Measurements from ENCODE around the gene SKAP2. TPM values are rescaled to one million over a fixed set of nuclear protein-coding genes. Genes with fewer than 3 reads are reported as not detected.

SKAP2 gene
- total RNA-seq, 1 experiment from 2014 or later = 9.6 TPM

GRCh38 chr7:26854876-26855855 lies 9.2 kb downstream of the SKAP2 start:
- Histone ChIP-seq H3K36me3 (ENCODE audit: low read depth, low read length) (no peaks in the 10 kb centered on the region), H3K27ac (ENCODE audit: low read length) (no peak overlapping the region), H2AFZ (ENCODE audit: low read length) (no peak overlapping the region), H3K9me3 (ENCODE audit: low read length) (no peaks in the 10 kb centered on the region), H3K4me2 (ENCODE audit: low read length) (no peak overlapping the region), H3F3A (ENCODE audit: low read length, unreplicated experiment) (no peaks in the 10 kb centered on the region), H3K9ac (ENCODE audit: low read length) (no peak overlapping the region), H3K4me1 (ENCODE audit: insufficient read depth, low read length) (peaks cover 5% of the 10 kb centered on the region; the same call in 1 of the 2 replicates), H4K20me1 (ENCODE audit: low read length) (no peaks in the 10 kb centered on the region), H3K4me3 (ENCODE audit: low read length) (no peak overlapping the region), H3K27me3 (ENCODE audit: low read length) (no peaks in the 10 kb centered on the region), H3K79me2 (ENCODE audit: low read length) (peaks cover 30% of the 10 kb centered on the region), H3K9me2 (replicated peaks; ENCODE audit: low read length) (no peaks in the 10 kb centered on the region)
- POLR2A ChIA-PET (ENCODE audit: unreplicated experiment) = interaction anchor here (0.7 kb wide), 1 partner anchor 307 kb away, joined by 8 read pairs; no protein-coding TSS in a partner anchor
- TF ChIP-seq EZH2phosphoT487 (IDR thresholded peaks at IDR 0.05; ENCODE audit: borderline replicate concordance, low read length) (no peak), EZH2 (IDR thresholded peaks at IDR 0.05; ENCODE audit: low read length, unreplicated experiment) (no peak), CTCF (conservative IDR thresholded peaks at IDR 0.05; ENCODE audit: low read depth, low read length) (no peak)
- no peak for DNase-seq
- no peak for ATAC-seq
- CTCF ChIA-PET = interaction anchor here (0.6 to 1.4 kb wide), 5 partner anchors 265 to 910 kb away, joined by 3 to 6 read pairs (median 3); no protein-coding TSS in a partner anchor
- BruUV-seq (replicated peaks) = no TSS peak
- intact Hi-C loops (cut with micrococcal nuclease) = loop anchor here (1.0 to 2.0 kb wide), 4 partner anchors 169 to 306 kb away; no protein-coding TSS in a partner anchor

GRCh38 chr7:26853788-26854393 lies 10.5 kb downstream of the SKAP2 start:
- DNase-seq (peak; percentile 73), ATAC-seq (peak; percentile 92)
- CTCF ChIA-PET = interaction anchor here (0.7 to 1.0 kb wide), 2 partner anchors 307 to 309 kb away, joined by 3 to 7 read pairs; no protein-coding TSS in a partner anchor
- Histone ChIP-seq H3K36me3 (ENCODE audit: low read depth, low read length) (no peaks in the 10 kb centered on the region), H3K4me1 (ENCODE audit: insufficient read depth, low read length) (peaks cover 8% of the 10 kb centered on the region; the same call in 1 of the 2 replicates), H3K27me3 (ENCODE audit: low read length) (no peaks in the 10 kb centered on the region), H2AFZ (ENCODE audit: low read length) (no peak overlapping the region), H4K20me1 (ENCODE audit: low read length) (no peaks in the 10 kb centered on the region), H3K9ac (ENCODE audit: low read length) (no peak overlapping the region), H3K27ac (ENCODE audit: low read length) (no peak overlapping the region), H3K4me2 (ENCODE audit: low read length) (no peak overlapping the region), H3K9me3 (ENCODE audit: low read length) (no peaks in the 10 kb centered on the region), H3K9me2 (replicated peaks; ENCODE audit: low read length) (no peaks in the 10 kb centered on the region), H3F3A (ENCODE audit: low read length, unreplicated experiment) (no peaks in the 10 kb centered on the region), H3K79me2 (ENCODE audit: low read length) (peaks cover 17% of the 10 kb centered on the region), H3K4me3 (ENCODE audit: low read length) (no peak overlapping the region)
- TF ChIP-seq CTCF (conservative IDR thresholded peaks at IDR 0.05; ENCODE audit: low read depth, low read length) (peak; percentile 77), EZH2phosphoT487 (IDR thresholded peaks at IDR 0.05; ENCODE audit: borderline replicate concordance, low read length) (no peak)
- intact Hi-C loops (cut with micrococcal nuclease) = loop anchor here (1.0 to 2.0 kb wide), 4 partner anchors 168 to 307 kb away; no protein-coding TSS in a partner anchor
- POLR2A ChIA-PET (ENCODE audit: unreplicated experiment) = interaction anchor here (0.7 kb wide), 1 partner anchor 739 kb away, joined by 3 read pairs; no protein-coding TSS in a partner anchor
- BruUV-seq (replicated peaks) = no TSS peak
